A549 (cell line): ENCODE data around the gene STAP2. TPM values are rescaled to one million over a fixed set of nuclear protein-coding genes. Genes with fewer than 3 reads are reported as not detected.

Experiments
- CBX2 ChIP-seq: fragments of 200-600 bp; sonication (generic); IDR thresholded peaks from 2 replicates; pipeline ENCODE4 v1.6.1; 2016; ENCODE audit warnings: low read depth, mild to moderate bottlenecking, borderline replicate concordance
- CBX8 ChIP-seq: fragments of 200-600 bp; sonication (generic); IDR thresholded peaks from 2 replicates; pipeline ENCODE4 v1.6.1; 2016
- CHD4 ChIP-seq: fragments of 200-600 bp; sonication (generic); IDR thresholded peaks from 2 replicates; pipeline ENCODE4 v1.6.1; 2016; ENCODE audit warnings: antibody characterized with exemption, mild to moderate bottlenecking, borderline replicate concordance
- CTCF ChIP-seq: fragments of >200 bp; sonication (Bioruptor Twin); formaldehyde crosslinking; IDR thresholded peaks from 3 replicates; pipeline ENCODE4 v1.5.1; 2016
- E2F6 ChIP-seq: IDR thresholded peaks from 2 replicates; pipeline ENCODE4 v1.6.1; 2012; ENCODE audit warnings: low read depth, borderline replicate concordance
- EHF ChIP-seq: fragments of 250-450 bp; sonication (Bioruptor Pico); IDR thresholded peaks from 2 replicates; pipeline ENCODE4 v1.5.0; 2020; ENCODE audit warnings: mild to moderate bottlenecking
- EP300 ChIP-seq, 2 experiments: fragments of >200 bp; sonication (Bioruptor Twin); formaldehyde crosslinking; IDR thresholded peaks; 2 replicates in 1 of 2; 3 replicates in 1 of 2; pipeline ENCODE4 v1.6.1; 2016 to 2017
- FOSL2 ChIP-seq, 2 experiments: fragments of 450-650 bp in 1 of 2; fragments of >200 bp in 1 of 2; sonication (Bioruptor Twin) in 1 of 2; formaldehyde crosslinking; IDR thresholded peaks; 2 replicates each; pipeline versions ENCODE4 v1.5.0 to v1.6.1; 2016 to 2020; ENCODE audit warnings: mild to moderate bottlenecking in 1 of 2, moderate library complexity in 1 of 2
- FOXS1 ChIP-seq: fragments of 250-450 bp; sonication (Bioruptor Pico); IDR thresholded peaks from 2 replicates; pipeline ENCODE4 v1.5.0; 2020; ENCODE audit warnings: mild to moderate bottlenecking, moderate library complexity
- GATA3 ChIP-seq: IDR thresholded peaks from 2 replicates; pipeline ENCODE4 v1.6.1; 2012; ENCODE audit warnings: borderline replicate concordance
- HOXA7 ChIP-seq: fragments of 250-450 bp; sonication (Bioruptor Pico); IDR thresholded peaks from 2 replicates; pipeline ENCODE4 v1.5.0; 2020; ENCODE audit warnings: mild to moderate bottlenecking, moderate library complexity
- KDM1A ChIP-seq: fragments of 200-600 bp; sonication (generic); IDR thresholded peaks from 2 replicates; pipeline ENCODE4 v1.6.1; 2016; ENCODE audit warnings: low read depth, mild to moderate bottlenecking
- KDM5A ChIP-seq: fragments of 200-600 bp; sonication (generic); IDR thresholded peaks from 2 replicates; pipeline ENCODE4 v1.6.1; 2016; ENCODE audit warnings: antibody characterized with exemption, mild to moderate bottlenecking
- MAZ ChIP-seq: fragments of 150-350 bp; IDR thresholded peaks from 2 replicates; pipeline ENCODE4 v1.6.1; 2014; ENCODE audit warnings: antibody characterized with exemption, low read depth, low read length, borderline replicate concordance
- MYC ChIP-seq: IDR thresholded peaks from 2 replicates; pipeline ENCODE4 v1.6.1; 2012; ENCODE audit warnings: mild to moderate bottlenecking, inconsistent platforms, low read length, improper control_type of control experiment, borderline replicate concordance
- NFE2L2 ChIP-seq: fragments of 150-350 bp; conservative IDR thresholded peaks from 2 replicates; pipeline ENCODE4 v1.6.1; 2014; ENCODE audit warnings: low read length
- NR3C1 ChIP-seq: fragments of >200 bp; sonication (Bioruptor Twin); formaldehyde crosslinking; IDR thresholded peaks from 3 replicates; pipeline ENCODE4 v1.6.1; 2017
- PBX3 ChIP-seq: IDR thresholded peaks from 2 replicates; pipeline ENCODE4 v1.6.1; 2012
- POLR2AphosphoS2 ChIP-seq: conservative IDR thresholded peaks from 2 replicates; pipeline ENCODE4 v1.6.1; 2012; ENCODE audit warnings: low read length, improper control_type of control experiment, inconsistent platforms
- RARB ChIP-seq: fragments of 250-450 bp; sonication (Bioruptor Pico); IDR thresholded peaks from 2 replicates; pipeline ENCODE4 v1.8.0; 2021; ENCODE audit warnings: mild to moderate bottlenecking, moderate library complexity
- RCOR1 ChIP-seq: fragments of 150-350 bp; IDR thresholded peaks from 2 replicates; pipeline ENCODE4 v1.6.1; 2014; ENCODE audit warnings: antibody characterized with exemption, low read length, low read depth
- SMC3 ChIP-seq: fragments of >200 bp; sonication (Bioruptor Twin); formaldehyde crosslinking; IDR thresholded peaks from 3 replicates; pipeline ENCODE4 v1.6.1; 2018; ENCODE audit warnings: inconsistent platforms
- SREBF2 ChIP-seq: fragments of 450-650 bp; IDR thresholded peaks from 2 replicates; pipeline ENCODE4 v1.6.1; 2014; ENCODE audit warnings: mild to moderate bottlenecking, moderate library complexity
- TFCP2L1 ChIP-seq: fragments of 250-450 bp; sonication (Bioruptor Pico); IDR thresholded peaks from 2 replicates; pipeline ENCODE4 v1.5.0; 2021; ENCODE audit warnings: mild to moderate bottlenecking
- TP53 ChIP-seq: fragments of 250-450 bp; sonication (Bioruptor Pico); IDR thresholded peaks from 2 replicates; pipeline ENCODE4 v1.5.0; 2021; ENCODE audit warnings: mild to moderate bottlenecking, moderate library complexity
- ZFP36 ChIP-seq: fragments of 450-650 bp; IDR thresholded peaks from 2 replicates; pipeline ENCODE4 v1.6.1; 2014; ENCODE audit warnings: borderline replicate concordance; ENCODE audit not compliant: partially characterized antibody
- ZNF302 ChIP-seq: fragments of 250-450 bp; sonication (Bioruptor Pico); IDR thresholded peaks from 2 replicates; pipeline ENCODE4 v1.9.0; 2021; ENCODE audit warnings: inconsistent platforms, mild to moderate bottlenecking, moderate library complexity
- ZSCAN20 ChIP-seq: fragments of 250-450 bp; sonication (Bioruptor Pico); IDR thresholded peaks from 2 replicates; pipeline ENCODE4 v1.8.0; 2022; ENCODE audit warnings: mild to moderate bottlenecking, moderate library complexity
- polyA plus RNA-seq, 4 experiments: library from polyadenylated mRNA; depleted of rRNA in 3 of 4; stranded (reverse); fragments of >200 nt; fragmentation: RNase III in 1 of 4; extraction: RNeasy Plus Mini Kit Qiagen cat#74134 plus additional on column Dnase treatment in 1 of 4; gene quantifications; 2 replicates in 3 of 4; 3 replicates in 1 of 4; pipeline ENCODE4 v1.2.3, GENCODE V29; 2011 to 2017
- TF ChIP-seq, protein P1 (sequence below): fragments of 250-450 bp; sonication (Bioruptor Pico); IDR thresholded peaks from 2 replicates; pipeline ENCODE4 v1.5.0; 2021; ENCODE audit warnings: mild to moderate bottlenecking, moderate library complexity, borderline replicate concordance
- TF ChIP-seq, protein P2 (sequence below): IDR thresholded peaks from 2 replicates; pipeline ENCODE4 v1.6.1; 2012
- TF ChIP-seq, protein P3 (sequence below): fragments of >200 bp; sonication (Bioruptor Twin); formaldehyde crosslinking; IDR thresholded peaks from 3 replicates; pipeline ENCODE4 v1.6.1; 2016
- TF ChIP-seq, protein P4 (sequence below): fragments of 450-650 bp; IDR thresholded peaks from 2 replicates; pipeline ENCODE4 v1.6.1; 2014; ENCODE audit warnings: antibody characterized with exemption

Gene STAP2
- polyA plus RNA-seq, 2 of the 4 experiments (the other 2 are of a cell fraction): 0.19 TPM; not detected in 1

GRCh38 chr19:4374498-4375163, 36.0 kb upstream of the STAP2 start (continued):
- TF ChIP-seq, protein P1, sequence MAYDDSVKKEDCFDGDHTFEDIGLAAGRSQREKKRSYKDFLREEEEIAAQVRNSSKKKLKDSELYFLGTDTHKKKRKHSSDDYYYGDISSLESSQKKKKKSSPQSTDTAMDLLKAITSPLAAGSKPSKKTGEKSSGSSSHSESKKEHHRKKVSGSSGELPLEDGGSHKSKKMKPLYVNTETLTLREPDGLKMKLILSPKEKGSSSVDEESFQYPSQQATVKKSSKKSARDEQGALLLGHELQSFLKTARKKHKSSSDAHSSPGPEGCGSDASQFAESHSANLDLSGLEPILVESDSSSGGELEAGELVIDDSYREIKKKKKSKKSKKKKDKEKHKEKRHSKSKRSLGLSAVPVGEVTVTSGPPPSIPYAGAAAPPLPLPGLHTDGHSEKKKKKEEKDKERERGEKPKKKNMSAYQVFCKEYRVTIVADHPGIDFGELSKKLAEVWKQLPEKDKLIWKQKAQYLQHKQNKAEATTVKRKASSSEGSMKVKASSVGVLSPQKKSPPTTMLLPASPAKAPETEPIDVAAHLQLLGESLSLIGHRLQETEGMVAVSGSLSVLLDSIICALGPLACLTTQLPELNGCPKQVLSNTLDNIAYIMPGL (CRISPR knock-in tag): no peak
- TF ChIP-seq MYC (peak; percentile 82; the same call in 1 of the 2 replicates), RCOR1 (no peak), NFE2L2 (peak; percentile 93), CBX2 (no peak), GATA3 (peak; percentile 61), PBX3 (no peak), TFCP2L1 (no peak; the same call in 1 of the 2 replicates), CHD4 (no peak), NR3C1 (no peak), SMC3 (no peak), KDM5A (no peak), SREBF2 (no peak), EP300 (IDR thresholded peaks at IDR 0.05) (no peak), MAZ (no peak), ZSCAN20 (CRISPR knock-in tag) (no peak), CTCF (0 out of 3 replicates have a peak, but pooled peaks have one; percentile 4), RARB (0 out of 2 replicates have a peak, but pooled peaks have one; percentile 28), E2F6 (peak; percentile 72), HOXA7 (CRISPR knock-in tag) (no peak), ZNF302 (CRISPR knock-in tag) (0 out of 2 replicates have a peak, but pooled peaks have one; percentile 12), EHF (CRISPR knock-in tag) (peak; percentile 69; the same call in 1 of the 2 replicates), POLR2AphosphoS2 (no peak), FOXS1 (CRISPR knock-in tag) (no peak), CBX8 (no peak), KDM1A (no peak), TP53 (peak; percentile 81; the same call in 1 of the 2 replicates), FOSL2 (IDR thresholded peaks at IDR 0.05) (peak; percentile 73; the same call in 1 of the 2 replicates), FOSL2 (CRISPR knock-in tag; IDR thresholded peaks at IDR 0.05) (peak; percentile 97), ZFP36 (no peak)
- TF ChIP-seq, protein P2, sequence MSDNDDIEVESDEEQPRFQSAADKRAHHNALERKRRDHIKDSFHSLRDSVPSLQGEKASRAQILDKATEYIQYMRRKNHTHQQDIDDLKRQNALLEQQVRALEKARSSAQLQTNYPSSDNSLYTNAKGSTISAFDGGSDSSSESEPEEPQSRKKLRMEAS: peak; percentile 96
- TF ChIP-seq, protein P3, sequence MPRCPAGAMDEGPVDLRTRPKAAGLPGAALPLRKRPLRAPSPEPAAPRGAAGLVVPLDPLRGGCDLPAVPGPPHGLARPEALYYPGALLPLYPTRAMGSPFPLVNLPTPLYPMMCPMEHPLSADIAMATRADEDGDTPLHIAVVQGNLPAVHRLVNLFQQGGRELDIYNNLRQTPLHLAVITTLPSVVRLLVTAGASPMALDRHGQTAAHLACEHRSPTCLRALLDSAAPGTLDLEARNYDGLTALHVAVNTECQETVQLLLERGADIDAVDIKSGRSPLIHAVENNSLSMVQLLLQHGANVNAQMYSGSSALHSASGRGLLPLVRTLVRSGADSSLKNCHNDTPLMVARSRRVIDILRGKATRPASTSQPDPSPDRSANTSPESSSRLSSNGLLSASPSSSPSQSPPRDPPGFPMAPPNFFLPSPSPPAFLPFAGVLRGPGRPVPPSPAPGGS: no peak
- TF ChIP-seq, protein P4, sequence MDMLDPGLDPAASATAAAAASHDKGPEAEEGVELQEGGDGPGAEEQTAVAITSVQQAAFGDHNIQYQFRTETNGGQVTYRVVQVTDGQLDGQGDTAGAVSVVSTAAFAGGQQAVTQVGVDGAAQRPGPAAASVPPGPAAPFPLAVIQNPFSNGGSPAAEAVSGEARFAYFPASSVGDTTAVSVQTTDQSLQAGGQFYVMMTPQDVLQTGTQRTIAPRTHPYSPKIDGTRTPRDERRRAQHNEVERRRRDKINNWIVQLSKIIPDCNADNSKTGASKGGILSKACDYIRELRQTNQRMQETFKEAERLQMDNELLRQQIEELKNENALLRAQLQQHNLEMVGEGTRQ: no peak
